ENCODE data around the gene KCNK18.

- TF ChIP-seq REST (IDR thresholded peaks at IDR 0.05; ENCODE audit: low read depth, low read length): no peak
- TF ChIP-seq BHLHE40 (IDR thresholded peaks at IDR 0.05; ENCODE audit: borderline replicate concordance in 1 of 2, low read depth in 2 of 2, low read length in 1 of 2): no peak
- TF ChIP-seq, protein P1, sequence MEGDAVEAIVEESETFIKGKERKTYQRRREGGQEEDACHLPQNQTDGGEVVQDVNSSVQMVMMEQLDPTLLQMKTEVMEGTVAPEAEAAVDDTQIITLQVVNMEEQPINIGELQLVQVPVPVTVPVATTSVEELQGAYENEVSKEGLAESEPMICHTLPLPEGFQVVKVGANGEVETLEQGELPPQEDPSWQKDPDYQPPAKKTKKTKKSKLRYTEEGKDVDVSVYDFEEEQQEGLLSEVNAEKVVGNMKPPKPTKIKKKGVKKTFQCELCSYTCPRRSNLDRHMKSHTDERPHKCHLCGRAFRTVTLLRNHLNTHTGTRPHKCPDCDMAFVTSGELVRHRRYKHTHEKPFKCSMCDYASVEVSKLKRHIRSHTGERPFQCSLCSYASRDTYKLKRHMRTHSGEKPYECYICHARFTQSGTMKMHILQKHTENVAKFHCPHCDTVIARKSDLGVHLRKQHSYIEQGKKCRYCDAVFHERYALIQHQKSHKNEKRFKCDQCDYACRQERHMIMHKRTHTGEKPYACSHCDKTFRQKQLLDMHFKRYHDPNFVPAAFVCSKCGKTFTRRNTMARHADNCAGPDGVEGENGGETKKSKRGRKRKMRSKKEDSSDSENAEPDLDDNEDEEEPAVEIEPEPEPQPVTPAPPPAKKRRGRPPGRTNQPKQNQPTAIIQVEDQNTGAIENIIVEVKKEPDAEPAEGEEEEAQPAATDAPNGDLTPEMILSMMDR (IDR thresholded peaks at IDR 0.05 in 2 of 3, conservative IDR thresholded peaks at IDR 0.05 in 1 of 3; ENCODE audit: control insufficient read depth in 2 of 3, extremely low read depth in 1 of 3, insufficient read depth in 1 of 3, low read depth in 3 of 3, low read length in 3 of 3): no peak
- TF ChIP-seq USF2 (IDR thresholded peaks at IDR 0.05; ENCODE audit: borderline replicate concordance, low read depth, low read length): no peak
- TF ChIP-seq TARDBP (IDR thresholded peaks at IDR 0.05; ENCODE audit: borderline replicate concordance): no peak
- TF ChIP-seq BCL11A (IDR thresholded peaks at IDR 0.05; ENCODE audit: low read depth, low read length): no peak
- no peak for TF ChIP-seq SRF (IDR thresholded peaks at IDR 0.05; ENCODE audit: low read depth in 2 of 2, low read length in 2 of 2)
- no peak for TF ChIP-seq BMI1 (IDR thresholded peaks at IDR 0.05; ENCODE audit: borderline replicate concordance)
- no peak for TF ChIP-seq SMARCA5 (IDR thresholded peaks at IDR 0.05)
Observed at GRCh38 chr10:117158297-117158696, 39.0 kb upstream of the KCNK18 start.

Data from GM12878 (cell line).